ENCODE measurements around the gene SKI.

GRCh38 chr1:2182376-2182775 is 45.7 kb upstream of the SKI start:
- no peak for TF ChIP-seq EZH2 (IDR thresholded peaks at IDR 0.05; ENCODE audit: low read length, missing control alignments)
- TF ChIP-seq CTCF (conservative IDR thresholded peaks at IDR 0.05 in 1 of 2, IDR thresholded peaks at IDR 0.05 in 1 of 2; ENCODE audit: low read depth in 1 of 2, low read length in 2 of 2) = no peak
